ENCODE data around the gene OTOL1.
"Not testable (repeated sequence)": the region's sequence is repeated elsewhere in the genome, so short reads cannot be mapped to it uniquely, and the experiment has no call there.

OTOL1 gene

GRCh38 chr3:161496508-161496907 lies at the start of gene OTOL1:
Gene OTOL1, plus strand, starts transcription at chr3:161496808. Its CDS starts 0 bp downstream, at chr3:161496808.
- no peak for DNase-seq

GRCh38 chr3:161449785-161450184 lies 46.8 kb upstream of the OTOL1 start:
- no peak for DNase-seq

- no peak for DNase-seq
Observed at GRCh38 chr3:161452179-161452578, 44.4 kb upstream of the OTOL1 start.

GRCh38 chr3:161454615-161455014 lies 42.0 kb upstream of the OTOL1 start:
- DNase-seq = no peak

- no peak for DNase-seq
Observed at GRCh38 chr3:161455962-161456361, 40.6 kb upstream of the OTOL1 start.

- no peak for DNase-seq
Observed at GRCh38 chr3:161462138-161462537, 34.5 kb upstream of the OTOL1 start.

- DNase-seq = no peak
Observed at GRCh38 chr3:161471211-161471610, 25.4 kb upstream of the OTOL1 start.

GRCh38 chr3:161474139-161474538 lies 22.5 kb upstream of the OTOL1 start:
- no peak for DNase-seq

- no peak for DNase-seq
Observed at GRCh38 chr3:161474741-161475140, 21.9 kb upstream of the OTOL1 start.

- DNase-seq = no peak
Observed at GRCh38 chr3:161475206-161475605, 21.4 kb upstream of the OTOL1 start.

GRCh38 chr3:161475905-161476304 lies 20.7 kb upstream of the OTOL1 start:
- no peak for DNase-seq

- DNase-seq = no peak
Observed at GRCh38 chr3:161484226-161484625, 12.4 kb upstream of the OTOL1 start.

GRCh38 chr3:161488284-161488683 lies 8.3 kb upstream of the OTOL1 start:
- not testable (repeated sequence) for DNase-seq

- DNase-seq = no peak
Observed at GRCh38 chr3:161489395-161489794, 7.2 kb upstream of the OTOL1 start.

- not testable (repeated sequence) for DNase-seq
Observed at GRCh38 chr3:161490845-161491244, 5.8 kb upstream of the OTOL1 start.

- DNase-seq = no peak
Observed at GRCh38 chr3:161498259-161498921, 1.8 kb downstream of the OTOL1 start.

- no peak for DNase-seq
Observed at GRCh38 chr3:161500068-161500796, 3.6 kb downstream of the OTOL1 start.

- no peak for DNase-seq
Observed at GRCh38 chr3:161503271-161503670, 6.7 kb downstream of the OTOL1 start.

GRCh38 chr3:161508852-161509477 lies 12.4 kb downstream of the OTOL1 start:
- DNase-seq = no peak

GRCh38 chr3:161510510-161511260 lies 14.1 kb downstream of the OTOL1 start:
- DNase-seq = no peak

GRCh38 chr3:161523916-161524315 lies 27.3 kb downstream of the OTOL1 start:
- no peak for DNase-seq

- no peak for DNase-seq
Observed at GRCh38 chr3:161531930-161532329, 35.3 kb downstream of the OTOL1 start.

- DNase-seq = no peak
Observed at GRCh38 chr3:161540594-161540993, 44.0 kb downstream of the OTOL1 start.
